HG02884 (cell line): Measurements from ENCODE around the gene SLC4A9.

Source experiments
- ATAC-seq: cut with Tn5 transposase; IDR thresholded peaks from one replicate; pipeline ENCODE4 v1.9.1; 2021; ENCODE audit warnings: mild to moderate bottlenecking, moderate library complexity; ENCODE audit not compliant: unreplicated experiment

Gene SLC4A9

GRCh38 chr5:140360101-140360500 lies at the start of gene SLC4A9:
Gene SLC4A9 (plus strand): TSS chr5:140360194. CDS start chr5:140360237, 43 bp downstream.
- ATAC-seq: no peak

DNA sequence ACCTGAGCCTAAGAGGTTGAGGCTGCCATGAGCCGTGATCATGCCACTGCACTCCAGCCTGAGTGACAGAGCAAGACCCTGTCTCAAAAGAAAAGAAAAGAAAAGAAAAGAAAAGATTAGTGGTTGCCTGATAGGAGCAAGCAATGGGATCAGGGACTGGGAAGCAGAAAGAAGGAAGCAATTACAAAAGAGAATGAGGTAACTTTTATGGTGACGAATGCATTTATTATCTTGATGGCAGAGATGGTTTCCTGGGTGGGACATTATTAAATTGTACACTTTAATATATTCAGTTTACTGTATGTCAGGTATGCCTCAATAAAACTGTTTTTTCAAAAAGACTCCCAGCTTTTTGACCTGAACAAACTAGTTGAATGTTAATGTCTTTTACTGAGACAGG lies 49.6 kb upstream of the SLC4A9 start:
- ATAC-seq: no peak

DNA sequence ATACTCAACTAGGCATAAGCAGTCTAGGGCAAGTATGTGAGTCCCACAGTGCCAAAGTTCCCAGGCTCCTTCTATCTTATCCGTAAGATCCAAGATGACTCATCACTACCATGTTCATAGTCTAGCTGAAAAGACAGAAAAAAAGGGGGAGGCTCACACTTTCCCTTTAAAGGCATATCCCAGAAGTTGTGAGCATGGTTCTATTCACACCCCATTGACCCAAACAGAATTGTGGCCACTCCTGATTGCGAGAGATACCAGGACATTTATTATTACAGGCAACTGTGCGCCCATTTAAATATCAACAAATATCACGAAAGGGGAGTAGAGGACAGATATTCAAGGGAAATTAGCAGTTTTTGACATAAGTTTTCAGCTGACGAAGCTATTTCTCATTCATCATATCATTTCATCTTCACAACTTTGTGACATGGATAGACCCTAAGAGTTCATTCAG lies 49.0 kb upstream of the SLC4A9 start:
- ATAC-seq: no peak

GRCh38 chr5:140312067-140312790 lies 47.8 kb upstream of the SLC4A9 start:
- ATAC-seq: no peak

- ATAC-seq: no peak
Observed at GRCh38 chr5:140312791-140313189, 47.2 kb upstream of the SLC4A9 start.

DNA sequence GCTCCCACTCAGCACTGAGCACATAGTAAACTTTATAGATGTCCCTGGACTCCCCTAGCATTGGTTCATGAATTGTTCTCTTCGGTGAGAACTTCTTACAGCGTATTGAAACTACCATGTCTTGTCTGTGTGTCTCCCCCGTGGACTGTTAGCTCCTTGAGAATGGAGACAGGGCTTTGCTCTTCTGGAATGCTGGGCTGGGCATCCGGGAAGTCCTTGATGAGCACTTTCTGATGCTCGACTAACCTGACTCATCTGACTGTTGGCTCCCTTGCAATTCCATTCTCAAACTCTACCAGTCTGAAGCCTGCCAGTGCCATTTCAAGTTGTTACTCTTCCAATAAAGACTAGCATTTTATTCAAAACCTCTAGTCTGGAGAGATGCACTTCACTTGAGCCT lies 42.1 kb upstream of the SLC4A9 start:
- no peak for ATAC-seq

DNA sequence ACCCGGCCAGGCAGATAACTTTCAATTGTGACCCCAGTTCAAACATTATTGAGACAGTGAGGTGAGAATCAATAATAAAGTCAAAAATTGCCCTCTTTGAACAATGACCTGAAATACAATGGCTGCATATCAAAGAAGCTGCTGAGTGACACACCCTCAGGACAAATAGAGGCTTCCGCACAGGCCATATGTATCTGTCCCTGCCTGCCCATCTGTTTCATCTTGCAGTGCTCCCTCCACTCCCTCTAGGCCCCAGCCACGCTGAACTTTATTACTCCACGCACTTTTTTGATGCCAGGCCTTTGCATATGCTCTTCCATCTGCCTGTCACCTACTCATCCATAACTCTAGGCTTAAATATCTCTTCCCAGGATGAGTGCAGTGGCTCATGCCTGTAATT lies 41.2 kb upstream of the SLC4A9 start:
- ATAC-seq: no peak

DNA sequence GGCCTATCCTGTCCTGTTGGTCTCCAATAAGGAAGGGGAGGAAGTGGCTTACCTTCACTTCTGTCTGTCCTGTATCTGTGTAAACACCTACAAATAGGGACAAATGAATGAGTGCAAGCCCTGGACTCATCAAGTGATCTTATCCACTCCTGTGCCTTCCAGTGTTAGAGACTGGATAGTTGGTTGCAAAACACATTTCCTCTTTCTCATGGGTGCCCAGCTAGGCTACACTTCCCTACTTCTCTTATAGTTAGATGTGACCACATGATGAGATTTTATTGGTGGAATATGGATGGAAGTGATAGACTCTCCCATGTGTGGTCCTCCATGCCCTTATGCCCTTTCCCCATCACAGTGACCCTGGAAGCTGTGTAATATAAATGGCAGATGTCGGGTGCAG lies 40.2 kb upstream of the SLC4A9 start:
- ATAC-seq: no peak

DNA sequence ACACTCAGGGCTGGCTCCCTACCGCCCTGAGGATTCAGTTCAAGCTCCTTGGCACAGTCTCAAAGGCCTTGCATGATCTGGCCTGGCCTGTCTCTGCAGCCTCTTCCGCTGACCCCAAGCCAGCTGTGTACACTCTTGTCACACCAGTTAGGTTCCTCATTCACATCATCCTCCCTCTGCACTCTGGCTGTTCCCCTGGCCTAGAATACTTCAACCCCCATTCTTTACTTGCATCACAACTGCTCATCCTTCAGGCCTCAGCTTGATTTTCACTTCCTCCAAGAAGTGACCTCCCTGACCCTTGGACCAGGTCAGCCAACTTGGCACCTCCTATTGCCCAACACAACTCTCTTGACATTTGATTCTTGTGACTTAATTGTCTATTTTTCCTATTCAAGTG lies 38.2 kb upstream of the SLC4A9 start:
- ATAC-seq: no peak

DNA sequence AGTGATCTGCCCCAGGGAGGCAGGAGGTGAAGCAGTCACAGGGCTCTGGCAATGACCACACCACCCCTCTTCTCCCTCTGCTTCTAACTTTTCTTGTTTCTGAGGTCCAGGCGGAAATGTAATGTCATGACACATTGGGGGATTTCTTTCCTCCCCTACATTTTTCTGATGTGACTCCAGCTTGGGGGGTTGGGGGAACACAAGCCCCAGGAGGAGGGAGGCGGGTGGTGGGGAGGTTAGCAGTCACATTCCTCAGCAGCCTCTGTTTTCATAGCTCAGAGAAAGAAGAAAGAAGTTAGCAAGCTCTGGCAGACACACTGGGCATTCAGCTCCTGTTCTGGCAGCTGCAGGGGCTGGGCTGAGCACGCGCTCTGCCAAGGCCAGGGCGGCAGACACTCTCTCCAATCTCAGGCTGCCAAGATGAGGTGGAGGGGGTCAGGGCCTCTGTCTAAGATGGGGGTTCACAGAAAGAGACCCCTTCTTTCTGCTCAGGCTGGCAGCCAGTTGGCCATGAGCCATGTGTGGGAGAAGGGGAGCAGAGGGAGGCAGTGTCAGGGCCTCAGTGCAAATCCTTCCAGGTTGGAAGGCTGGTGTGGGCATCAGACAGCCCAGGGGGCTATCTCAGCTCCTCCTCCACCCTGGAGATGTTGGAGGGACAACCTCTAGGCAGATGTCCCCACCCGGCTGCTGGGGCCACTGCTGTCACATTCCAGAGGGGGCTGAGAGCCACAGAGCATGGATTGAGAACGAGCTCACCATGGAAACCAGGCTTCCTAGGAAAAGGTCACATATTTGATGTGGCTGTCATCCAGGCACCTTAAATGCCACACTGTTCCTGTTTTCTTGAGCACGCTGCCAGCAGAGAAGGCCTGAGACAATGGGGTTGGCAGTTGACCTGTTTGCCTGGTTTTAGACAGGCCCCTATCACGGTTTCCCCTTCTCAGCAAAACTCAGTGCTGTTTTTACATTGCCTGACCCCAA lies 37.0 kb upstream of the SLC4A9 start:
- ATAC-seq: no peak

GRCh38 chr5:140324041-140324600 lies 35.9 kb upstream of the SLC4A9 start:
- ATAC-seq: no peak

GRCh38 chr5:140324617-140325241 lies 35.3 kb upstream of the SLC4A9 start:
- ATAC-seq: no peak

DNA sequence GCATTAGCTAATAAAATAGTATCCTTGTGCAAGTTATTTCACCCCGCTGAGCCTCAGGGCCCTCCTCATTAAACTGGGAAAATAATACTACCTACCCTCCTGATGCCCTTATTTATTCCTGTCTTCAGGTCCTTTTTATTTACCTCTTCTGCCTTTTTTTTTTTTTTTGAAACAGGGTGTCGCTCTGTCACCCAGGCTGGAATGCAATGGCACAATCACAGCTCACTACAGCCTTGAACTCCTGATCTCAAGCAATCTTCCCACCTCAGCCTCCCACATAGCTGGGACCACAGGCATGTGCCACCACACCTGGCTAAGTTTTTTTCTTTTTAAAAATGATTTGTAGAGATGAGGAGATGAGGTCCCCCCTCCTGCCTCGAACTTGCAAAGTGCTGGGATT lies 34.5 kb upstream of the SLC4A9 start:
- ATAC-seq: no peak

- ATAC-seq: no peak
Observed at GRCh38 chr5:140327589-140327988, 32.4 kb upstream of the SLC4A9 start.

DNA sequence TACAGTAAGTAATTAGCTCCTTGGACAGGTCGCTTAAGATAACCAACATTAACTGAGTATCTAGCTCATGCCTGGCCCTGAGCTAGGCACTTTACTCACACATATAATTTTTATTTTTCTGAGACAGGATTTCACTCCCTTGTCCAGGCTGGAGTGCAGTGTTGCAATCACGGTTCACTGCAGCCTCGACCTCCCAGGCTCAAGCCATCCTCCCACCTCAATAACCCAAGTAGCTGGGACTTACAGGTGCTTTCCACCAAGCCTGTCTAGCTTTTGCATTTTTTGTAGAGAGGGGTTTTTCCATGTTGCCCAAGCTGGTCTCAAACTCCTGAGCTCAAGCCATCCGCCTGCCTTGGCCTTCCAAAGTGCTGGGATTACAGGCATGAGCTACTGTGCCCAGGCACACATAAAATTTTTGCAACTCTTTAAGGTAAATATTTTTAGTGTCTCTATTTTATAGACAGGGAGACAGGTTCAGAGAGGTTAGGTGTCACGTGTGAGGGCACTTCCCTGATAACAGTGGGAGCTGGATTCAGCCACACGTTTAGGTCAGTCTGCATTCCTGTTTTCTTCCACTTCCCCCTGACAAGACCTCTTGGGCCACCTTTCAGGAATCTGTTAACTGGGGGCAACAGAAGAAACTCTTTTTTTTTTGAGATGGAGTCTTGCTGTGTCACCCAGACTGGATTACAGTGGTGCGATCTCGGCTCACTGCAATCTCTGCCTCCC lies 31.8 kb upstream of the SLC4A9 start:
- ATAC-seq: no peak

GRCh38 chr5:140329739-140330481 lies 30.1 kb upstream of the SLC4A9 start:
- no peak for ATAC-seq

- no peak for ATAC-seq
Observed at GRCh38 chr5:140331638-140332037, 28.4 kb upstream of the SLC4A9 start.

DNA sequence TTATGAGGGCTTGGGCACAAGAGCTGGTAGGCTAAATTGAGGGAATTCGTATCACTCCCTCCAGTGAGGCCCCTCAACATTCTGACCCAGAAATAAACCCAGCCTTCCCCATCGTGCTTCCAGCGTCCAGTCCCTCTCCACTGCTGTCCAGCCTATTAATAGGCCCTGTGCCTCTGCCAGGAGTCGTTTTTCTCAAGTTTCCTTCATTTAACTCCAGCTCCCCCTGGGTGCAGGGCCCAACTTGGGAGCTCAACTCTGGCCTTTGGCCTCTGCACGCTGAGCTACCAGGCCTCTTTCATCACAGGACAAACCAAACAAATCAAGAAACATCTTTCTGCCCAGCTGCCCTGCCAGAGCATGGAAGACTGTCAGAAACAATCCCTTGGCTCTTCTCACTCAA lies 23.6 kb upstream of the SLC4A9 start:
- ATAC-seq: no peak

DNA sequence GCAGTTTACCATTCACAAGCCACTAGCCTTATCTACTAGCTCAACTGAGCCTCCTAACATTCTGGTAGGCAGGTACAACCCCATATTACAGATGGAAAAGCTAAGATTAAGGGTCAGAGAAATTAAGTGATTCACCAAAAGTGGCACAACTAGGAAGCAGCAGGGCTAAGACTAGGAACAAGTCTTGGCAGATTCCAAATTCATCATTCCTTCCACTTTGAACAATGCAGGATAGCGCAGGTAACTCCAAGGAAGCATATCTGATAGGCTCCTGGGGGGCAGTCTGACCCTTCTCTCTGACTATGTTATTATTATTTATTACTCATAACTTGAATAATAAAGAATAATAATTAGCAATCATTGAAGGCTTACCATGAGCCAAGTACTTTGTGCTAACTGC lies 22.1 kb upstream of the SLC4A9 start:
- ATAC-seq: no peak

GRCh38 chr5:140338336-140338735 lies 21.7 kb upstream of the SLC4A9 start:
- no peak for ATAC-seq
